Neural cell (in vitro differentiated cells): ENCODE data around the gene CSAD. TPM values are rescaled to one million over a fixed set of nuclear protein-coding genes. Genes with fewer than 3 reads are reported as not detected.

ENCODE experiments used
- H2AFZ ChIP-seq: fragments of 200-600, 300-800 bp; sonication (generic), shearing (Covaris generic); 2 replicates; pipeline ENCODE4 v1.6.0; 2014; ENCODE audit warnings: low read depth, mild to moderate bottlenecking, antibody characterized with exemption, low read length, moderate library complexity
- H3F3A ChIP-seq: fragments of 200-600 bp; shearing (Covaris generic); 2 replicates; pipeline ENCODE4 v1.6.1; 2016; ENCODE audit warnings: mild to moderate bottlenecking, moderate library complexity, mixed read lengths, antibody characterized with exemption, low read length; ENCODE audit not compliant: insufficient read depth, poor library complexity, severe bottlenecking
- H3K27ac ChIP-seq: fragments of 200-600, 300-800 bp; sonication (generic), shearing (Covaris generic); 2 replicates; pipeline ENCODE4 v1.5.1; 2014; ENCODE audit warnings: mild to moderate bottlenecking, low read length, moderate library complexity
- H3K27me3 ChIP-seq: fragments of 300-800, 200-600 bp; sonication (generic), shearing (Covaris generic); 2 replicates; pipeline ENCODE4 v1.6.0; 2014; ENCODE audit warnings: mild to moderate bottlenecking, low read depth, low read length, moderate library complexity; ENCODE audit not compliant: insufficient read depth
- H3K36me3 ChIP-seq: fragments of 300-800, 200-600 bp; sonication (generic), shearing (Covaris generic); 2 replicates; pipeline ENCODE4 v1.5.1; 2014; ENCODE audit warnings: mild to moderate bottlenecking, antibody characterized with exemption, low read length, moderate library complexity; ENCODE audit not compliant: insufficient read depth
- H3K4me2 ChIP-seq: fragments of 300-800, 200-600 bp; sonication (generic), shearing (Covaris generic); 2 replicates; pipeline ENCODE4 v1.6.0; 2014; ENCODE audit warnings: mild to moderate bottlenecking, low read length
- H3K4me3 ChIP-seq: fragments of 300-800, 200-600 bp; sonication (generic), shearing (Covaris generic); 2 replicates; pipeline ENCODE4 v1.5.1; 2014; ENCODE audit warnings: mild to moderate bottlenecking, low read length, moderate library complexity
- H3K79me2 ChIP-seq: fragments of 200-600 bp; shearing (Covaris generic); replicated peaks from 2 replicates; pipeline ENCODE4 v1.6.0; 2014; ENCODE audit warnings: mild to moderate bottlenecking, low read length, moderate library complexity; ENCODE audit not compliant: insufficient read depth
- H3K9ac ChIP-seq: fragments of 300-800, 200-600 bp; sonication (generic), shearing (Covaris generic); 2 replicates; pipeline ENCODE4 v1.6.1; 2016; ENCODE audit warnings: mild to moderate bottlenecking, low read length, mixed read lengths
- H3K9me2 ChIP-seq: fragments of 200-600 bp; shearing (Covaris generic); 2 replicates; pipeline ENCODE4 v1.6.1; 2016; ENCODE audit warnings: mild to moderate bottlenecking, low read length, mixed read lengths; ENCODE audit not compliant: insufficient read depth
- H3K9me3 ChIP-seq: fragments of 200-600, 300-800 bp; sonication (generic), shearing (Covaris generic); 2 replicates; pipeline ENCODE4 v1.6.1; 2016; ENCODE audit warnings: mild to moderate bottlenecking, mixed run types, low read length, moderate library complexity, mixed read lengths
- H4K20me1 ChIP-seq: fragments of 200-600 bp; shearing (Covaris generic); 2 replicates; pipeline ENCODE4 v1.6.1; 2016; ENCODE audit warnings: mild to moderate bottlenecking, mixed run types; ENCODE audit not compliant: insufficient read depth
- EP300 ChIP-seq: fragments of 450-650 bp; conservative IDR thresholded peaks from 2 replicates; pipeline ENCODE4 v1.6.1; 2014; ENCODE audit warnings: antibody characterized with exemption, mild to moderate bottlenecking, moderate library complexity; ENCODE audit not compliant: poor library complexity, severe bottlenecking
- EZH2 ChIP-seq: fragments of 200-600, 300-800 bp; shearing (Covaris generic), sonication (generic); IDR thresholded peaks from 2 replicates; pipeline ENCODE4 v1.6.1; 2014; ENCODE audit warnings: antibody characterized with exemption, low read length, borderline replicate concordance, mild to moderate bottlenecking; ENCODE audit not compliant: insufficient read depth, poor library complexity, severe bottlenecking
- MXI1 ChIP-seq: fragments of 450-650 bp; conservative IDR thresholded peaks from 2 replicates; pipeline ENCODE4 v1.6.1; 2014; ENCODE audit warnings: antibody characterized with exemption, mild to moderate bottlenecking; ENCODE audit not compliant: poor library complexity, severe bottlenecking
- POLR2AphosphoS5 ChIP-seq: IDR thresholded peaks from 2 replicates; pipeline ENCODE4 v1.6.1; 2012
- RAD21 ChIP-seq: fragments of 450-650 bp; conservative IDR thresholded peaks from 2 replicates; pipeline ENCODE4 v1.6.1; 2014; ENCODE audit warnings: antibody characterized with exemption, mild to moderate bottlenecking, moderate library complexity
- REST ChIP-seq: IDR thresholded peaks from 2 replicates; pipeline ENCODE4 v1.6.1; 2012; ENCODE audit warnings: borderline replicate concordance
- SMC3 ChIP-seq: fragments of 450-650 bp; conservative IDR thresholded peaks from 2 replicates; pipeline ENCODE4 v1.6.1; 2014; ENCODE audit warnings: antibody characterized with exemption, mild to moderate bottlenecking, moderate library complexity; ENCODE audit not compliant: poor library complexity
- TAF1 ChIP-seq: IDR thresholded peaks from 2 replicates; pipeline ENCODE4 v1.6.1; 2012; ENCODE audit warnings: low read depth
- polyA plus RNA-seq: library from polyadenylated mRNA; depleted of rRNA; stranded (reverse); fragments of >200 nt; gene quantifications from 2 replicates; pipeline ENCODE4 v1.2.3, GENCODE V29; 2014
- TF ChIP-seq, protein P1 (sequence below): fragments of 450-650 bp; IDR thresholded peaks from 2 replicates; pipeline ENCODE4 v1.5.1; 2014; ENCODE audit warnings: antibody characterized with exemption, mild to moderate bottlenecking, moderate library complexity; ENCODE audit not compliant: poor library complexity, severe bottlenecking

Gene CSAD
- polyA plus RNA-seq, 1 donor from 2014 or later = 41.9 TPM

GRCh38 chr12:53185582-53186153 is 4.9 kb upstream of the CSAD start:
- Histone ChIP-seq H3K79me2 (peaks cover 33% of the 10 kb centered on the region), H3K9me2 (no peaks in the 10 kb centered on the region), H2AFZ (no peak overlapping the region), H4K20me1 (no peaks in the 10 kb centered on the region), H3K4me3 (peak overlapping the region; percentile 93), H3K9ac (no peak overlapping the region), H3K36me3 (peaks cover 16% of the 10 kb centered on the region), H3K9me3 (no peaks in the 10 kb centered on the region), H3K27me3 (no peaks in the 10 kb centered on the region), H3K4me2 (no peak overlapping the region), H3F3A (no peaks in the 10 kb centered on the region), H3K27ac (no peak overlapping the region)
- TF ChIP-seq SMC3 (no peak), MXI1 (no peak), EP300 (no peak), EZH2 (no peak), RAD21 (no peak), REST (no peak)

DNA sequence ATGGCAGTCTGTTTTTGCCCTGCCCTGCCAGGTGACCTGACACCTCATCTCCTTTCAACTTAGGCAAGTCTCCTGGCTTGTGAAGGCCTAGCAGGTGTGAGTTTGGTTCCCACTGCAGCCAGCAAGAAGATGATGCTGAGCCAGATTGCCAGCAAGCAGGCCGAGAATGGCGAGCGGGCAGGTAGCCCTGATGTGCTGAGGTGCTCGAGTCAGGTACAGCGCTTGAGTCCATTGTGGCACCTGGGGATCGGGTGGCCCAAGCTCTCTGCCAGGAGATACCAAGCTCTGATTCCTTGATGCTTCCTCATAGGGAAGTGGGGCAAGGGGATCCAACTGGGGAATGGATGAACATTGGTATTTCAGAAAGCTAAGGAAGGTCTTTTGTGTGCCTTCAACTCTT is 4.1 kb upstream of the CSAD start:
- H2AFZ ChIP-seq = no peak overlapping the region
- H3K4me2 ChIP-seq = no peak overlapping the region
- peaks cover 16% of the 10 kb centered on the region for H3K36me3 ChIP-seq
- no peaks in the 10 kb centered on the region for H3K9me2 ChIP-seq
- H3K27ac ChIP-seq = no peak overlapping the region
- no peaks in the 10 kb centered on the region for H3F3A ChIP-seq
- no peaks in the 10 kb centered on the region for H3K27me3 ChIP-seq
- H3K4me3 ChIP-seq = peak overlapping the region; percentile 93
- H3K9ac ChIP-seq = no peak overlapping the region
- H4K20me1 ChIP-seq = no peaks in the 10 kb centered on the region
- peaks cover 33% of the 10 kb centered on the region for H3K79me2 ChIP-seq
- no peaks in the 10 kb centered on the region for H3K9me3 ChIP-seq
- no peak for TF ChIP-seq POLR2AphosphoS5
- TF ChIP-seq, protein P1, sequence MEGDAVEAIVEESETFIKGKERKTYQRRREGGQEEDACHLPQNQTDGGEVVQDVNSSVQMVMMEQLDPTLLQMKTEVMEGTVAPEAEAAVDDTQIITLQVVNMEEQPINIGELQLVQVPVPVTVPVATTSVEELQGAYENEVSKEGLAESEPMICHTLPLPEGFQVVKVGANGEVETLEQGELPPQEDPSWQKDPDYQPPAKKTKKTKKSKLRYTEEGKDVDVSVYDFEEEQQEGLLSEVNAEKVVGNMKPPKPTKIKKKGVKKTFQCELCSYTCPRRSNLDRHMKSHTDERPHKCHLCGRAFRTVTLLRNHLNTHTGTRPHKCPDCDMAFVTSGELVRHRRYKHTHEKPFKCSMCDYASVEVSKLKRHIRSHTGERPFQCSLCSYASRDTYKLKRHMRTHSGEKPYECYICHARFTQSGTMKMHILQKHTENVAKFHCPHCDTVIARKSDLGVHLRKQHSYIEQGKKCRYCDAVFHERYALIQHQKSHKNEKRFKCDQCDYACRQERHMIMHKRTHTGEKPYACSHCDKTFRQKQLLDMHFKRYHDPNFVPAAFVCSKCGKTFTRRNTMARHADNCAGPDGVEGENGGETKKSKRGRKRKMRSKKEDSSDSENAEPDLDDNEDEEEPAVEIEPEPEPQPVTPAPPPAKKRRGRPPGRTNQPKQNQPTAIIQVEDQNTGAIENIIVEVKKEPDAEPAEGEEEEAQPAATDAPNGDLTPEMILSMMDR = no peak

DNA sequence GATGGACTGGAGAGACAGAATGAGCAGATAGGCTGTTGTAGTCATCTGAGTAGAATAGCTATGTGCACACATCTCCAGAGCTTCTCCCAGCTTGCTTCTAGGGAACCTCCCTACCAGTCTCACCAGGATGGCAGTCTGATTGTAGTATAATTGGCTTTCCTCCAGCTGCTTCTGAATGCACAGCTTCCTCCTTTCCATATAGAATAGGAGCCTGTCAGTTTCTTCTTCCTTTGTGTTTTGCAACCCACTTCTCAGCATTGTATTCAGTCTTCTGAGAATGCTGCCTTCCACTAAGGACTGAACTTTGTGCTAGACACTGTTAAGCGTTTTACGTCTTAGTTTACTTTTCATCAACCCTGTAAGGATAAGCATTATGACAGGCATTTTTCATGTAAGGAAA is 2.2 kb upstream of the CSAD start:
- Histone ChIP-seq H3K9ac (peak overlapping the region; percentile 32), H3K9me2 (no peaks in the 10 kb centered on the region), H3K27me3 (no peaks in the 10 kb centered on the region), H3K79me2 (peaks cover 33% of the 10 kb centered on the region), H3K4me2 (peak overlapping the region; percentile 98), H4K20me1 (no peaks in the 10 kb centered on the region), H2AFZ (no peak overlapping the region), H3K9me3 (no peaks in the 10 kb centered on the region), H3K36me3 (peaks cover 16% of the 10 kb centered on the region), H3K27ac (peak overlapping the region; percentile 63), H3F3A (peaks cover 4% of the 10 kb centered on the region), H3K4me3 (peak overlapping the region; percentile 93)
- TF ChIP-seq RAD21 (no peak), SMC3 (no peak), EZH2 (no peak), POLR2AphosphoS5 (no peak), TAF1 (no peak), EP300 (no peak), MXI1 (no peak), REST (no peak)
- TF ChIP-seq, protein P1 = no peak
